Measurements from ENCODE around the gene RNF6. TPM values are rescaled to one million over a fixed set of nuclear protein-coding genes. Genes with fewer than 3 reads are reported as not detected.

RNF6 gene
- total RNA-seq, 1 donor from 2014 or later: 41.4 TPM

DNA sequence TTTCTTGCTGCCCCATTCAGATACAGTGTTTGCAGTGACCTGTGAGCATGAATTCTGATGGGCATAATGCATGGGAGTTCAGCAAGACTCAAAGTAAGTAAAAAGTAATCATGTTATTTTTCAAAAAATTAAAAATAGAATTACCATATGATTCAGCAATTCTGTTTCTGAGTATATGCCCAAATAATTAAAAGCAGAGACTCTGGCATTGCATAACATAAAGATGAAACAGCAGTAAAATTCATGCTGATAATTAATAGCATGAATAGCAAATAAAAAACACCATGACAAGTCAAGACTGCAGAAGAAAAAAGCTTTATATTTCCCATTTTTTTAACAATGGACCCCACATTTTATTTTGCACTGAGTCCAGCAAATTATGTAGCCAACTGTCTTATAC, 21.3 kb downstream of the RNF6 start:
- TF ChIP-seq, protein P1, sequence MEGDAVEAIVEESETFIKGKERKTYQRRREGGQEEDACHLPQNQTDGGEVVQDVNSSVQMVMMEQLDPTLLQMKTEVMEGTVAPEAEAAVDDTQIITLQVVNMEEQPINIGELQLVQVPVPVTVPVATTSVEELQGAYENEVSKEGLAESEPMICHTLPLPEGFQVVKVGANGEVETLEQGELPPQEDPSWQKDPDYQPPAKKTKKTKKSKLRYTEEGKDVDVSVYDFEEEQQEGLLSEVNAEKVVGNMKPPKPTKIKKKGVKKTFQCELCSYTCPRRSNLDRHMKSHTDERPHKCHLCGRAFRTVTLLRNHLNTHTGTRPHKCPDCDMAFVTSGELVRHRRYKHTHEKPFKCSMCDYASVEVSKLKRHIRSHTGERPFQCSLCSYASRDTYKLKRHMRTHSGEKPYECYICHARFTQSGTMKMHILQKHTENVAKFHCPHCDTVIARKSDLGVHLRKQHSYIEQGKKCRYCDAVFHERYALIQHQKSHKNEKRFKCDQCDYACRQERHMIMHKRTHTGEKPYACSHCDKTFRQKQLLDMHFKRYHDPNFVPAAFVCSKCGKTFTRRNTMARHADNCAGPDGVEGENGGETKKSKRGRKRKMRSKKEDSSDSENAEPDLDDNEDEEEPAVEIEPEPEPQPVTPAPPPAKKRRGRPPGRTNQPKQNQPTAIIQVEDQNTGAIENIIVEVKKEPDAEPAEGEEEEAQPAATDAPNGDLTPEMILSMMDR (IDR thresholded peaks at IDR 0.05): no peak
- Mint-ChIP-seq H3K9me3 (ENCODE audit: low read depth) (peaks cover 7% of the 10 kb centered on the region), H3K4me3 (ENCODE audit: unreplicated experiment) (no peak overlapping the region), H3K27ac (ENCODE audit: unreplicated experiment) (no peak overlapping the region), H3K36me3 (ENCODE audit: low read depth) (peaks cover 7% of the 10 kb centered on the region), H3K4me1 (ENCODE audit: low read depth) (peaks cover 16% of the 10 kb centered on the region), H3K27me3 (ENCODE audit: low read depth) (no peaks in the 10 kb centered on the region)
- DNase-seq (ENCODE audit: low spot score): no peak

DNA sequence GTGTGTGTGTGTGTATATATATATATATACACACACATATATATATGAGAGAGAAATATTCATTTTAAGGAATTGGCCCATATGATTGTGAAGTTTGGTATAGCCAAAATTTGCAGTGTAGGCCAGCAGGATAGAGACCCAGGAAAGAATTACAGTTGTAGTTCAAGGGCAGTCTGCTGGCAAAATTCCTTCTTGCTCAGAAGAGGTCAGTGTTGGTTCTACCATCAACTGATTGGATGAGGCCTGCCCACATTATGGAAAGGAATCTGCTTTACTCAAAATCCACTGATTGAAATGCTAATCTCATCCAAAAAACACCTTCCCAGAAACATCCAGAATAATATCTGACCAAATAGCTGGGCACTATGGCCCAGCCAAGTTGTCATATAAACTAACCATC, 24.0 kb downstream of the RNF6 start:
- Mint-ChIP-seq H3K9me3 (ENCODE audit: low read depth) (peaks cover 24% of the 10 kb centered on the region), H3K4me3 (ENCODE audit: unreplicated experiment) (no peak overlapping the region), H3K27ac (ENCODE audit: unreplicated experiment) (no peak overlapping the region), H3K36me3 (ENCODE audit: low read depth) (peaks cover 19% of the 10 kb centered on the region), H3K27me3 (ENCODE audit: low read depth) (no peaks in the 10 kb centered on the region), H3K4me1 (ENCODE audit: low read depth) (peaks cover 14% of the 10 kb centered on the region)
- TF ChIP-seq, protein P1 (IDR thresholded peaks at IDR 0.05): no peak
- no peak for DNase-seq (ENCODE audit: low spot score)

DNA sequence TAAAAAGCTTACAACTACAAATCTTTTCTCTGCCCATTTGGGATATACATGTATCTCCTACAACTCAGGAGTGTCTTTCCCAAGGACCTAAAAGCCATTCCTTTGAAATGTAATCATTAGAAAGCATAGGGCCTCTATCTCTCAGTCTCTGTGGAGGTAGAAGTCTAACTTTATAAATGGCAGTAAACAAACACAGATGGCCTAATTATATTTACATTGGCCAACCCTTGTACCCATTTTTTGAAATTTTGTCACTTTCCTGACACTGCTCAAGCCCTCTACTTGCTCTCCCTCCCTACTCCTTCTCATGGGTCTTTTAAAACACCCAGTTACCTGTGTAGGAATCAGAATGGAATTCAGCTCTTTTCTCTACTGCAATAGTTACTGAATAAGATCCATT, 24.8 kb downstream of the RNF6 start:
- peaks cover 24% of the 10 kb centered on the region for H3K9me3 Mint-ChIP-seq (ENCODE audit: low read depth)
- no peak for DNase-seq (ENCODE audit: low spot score)
- no peak overlapping the region for H3K4me3 Mint-ChIP-seq (ENCODE audit: unreplicated experiment)
- H3K27me3 Mint-ChIP-seq (ENCODE audit: low read depth): no peaks in the 10 kb centered on the region
- no peak overlapping the region for H3K27ac Mint-ChIP-seq (ENCODE audit: unreplicated experiment)
- TF ChIP-seq, protein P1 (IDR thresholded peaks at IDR 0.05): no peak
- peaks cover 19% of the 10 kb centered on the region for H3K36me3 Mint-ChIP-seq (ENCODE audit: low read depth)
- peaks cover 6% of the 10 kb centered on the region for H3K4me1 Mint-ChIP-seq (ENCODE audit: low read depth)

DNA sequence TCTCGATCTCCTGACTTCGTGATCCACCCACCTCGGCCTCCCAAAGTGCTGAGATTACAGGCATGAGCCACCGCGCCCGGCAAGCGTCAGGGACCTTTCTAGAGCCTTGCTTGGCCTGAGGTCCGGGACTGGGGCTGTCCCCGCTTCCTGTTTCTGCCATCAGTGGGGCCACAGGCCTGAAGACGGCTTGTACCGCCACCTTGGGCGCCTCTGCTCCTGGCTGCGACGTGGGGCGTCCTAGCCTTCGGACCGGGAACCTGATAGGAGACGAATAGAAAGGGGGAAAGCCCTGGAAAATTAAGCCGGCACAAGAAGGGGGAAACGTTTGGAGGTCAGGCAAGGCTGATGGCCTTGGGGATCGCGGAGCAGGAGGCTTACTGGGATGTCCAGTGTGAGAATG, 35.1 kb downstream of the RNF6 start:
- peak overlapping the region; percentile 92 for H3K27ac Mint-ChIP-seq (ENCODE audit: unreplicated experiment)
- peaks cover 21% of the 10 kb centered on the region for H3K4me1 Mint-ChIP-seq (ENCODE audit: low read depth)
- H3K4me3 Mint-ChIP-seq (ENCODE audit: unreplicated experiment): peak overlapping the region; percentile 78
- DNase-seq (ENCODE audit: low spot score): no peak
- no peaks in the 10 kb centered on the region for H3K27me3 Mint-ChIP-seq (ENCODE audit: low read depth)
- H3K36me3 Mint-ChIP-seq (ENCODE audit: low read depth): no peaks in the 10 kb centered on the region
- no peaks in the 10 kb centered on the region for H3K9me3 Mint-ChIP-seq (ENCODE audit: low read depth)
- TF ChIP-seq, protein P1 (IDR thresholded peaks at IDR 0.05): no peak

DNA sequence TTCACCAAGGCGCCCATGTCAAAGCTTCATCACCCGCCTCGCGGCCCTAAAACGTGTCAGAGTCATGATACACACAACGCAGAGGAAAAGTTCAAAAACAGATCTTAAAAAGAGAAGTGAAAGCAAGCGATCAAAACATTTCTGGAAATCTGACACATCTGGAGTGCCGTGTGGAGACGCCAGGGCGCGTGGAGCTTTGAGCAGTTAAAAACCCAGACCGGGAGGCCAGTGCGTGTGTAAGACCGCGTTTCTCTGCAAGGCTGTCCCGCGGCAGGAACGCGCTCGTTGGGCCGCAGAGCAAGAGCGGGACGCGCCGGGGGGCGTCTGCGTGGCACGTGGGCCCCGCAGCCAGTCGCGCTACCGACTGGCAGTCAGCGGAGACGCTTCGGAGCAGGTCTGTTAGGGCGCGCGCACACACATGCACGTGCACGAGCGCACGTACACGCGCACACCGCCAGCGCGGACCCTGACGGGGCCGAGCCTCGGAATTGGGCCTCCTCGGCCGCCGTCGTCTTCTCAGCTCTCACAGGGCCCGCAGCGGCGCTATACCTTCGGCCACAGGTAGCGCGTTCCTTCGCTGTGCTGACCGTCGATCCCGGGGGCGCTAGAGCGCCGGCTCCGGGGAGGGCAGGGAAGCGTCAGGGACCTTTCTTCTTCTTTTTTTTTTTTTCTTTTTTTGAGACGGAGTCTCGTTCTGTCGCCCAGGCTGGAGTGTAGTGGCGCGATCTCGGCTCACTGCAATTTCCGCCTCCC, 35.8 kb downstream of the RNF6 start:
- peak overlapping the region; percentile 78 for H3K4me3 Mint-ChIP-seq (ENCODE audit: unreplicated experiment)
- peak; percentile 96 for DNase-seq (ENCODE audit: low spot score)
- TF ChIP-seq, protein P1 (IDR thresholded peaks at IDR 0.05): peak; percentile 73
- no peaks in the 10 kb centered on the region for H3K36me3 Mint-ChIP-seq (ENCODE audit: low read depth)
- no peaks in the 10 kb centered on the region for H3K9me3 Mint-ChIP-seq (ENCODE audit: low read depth)
- peaks cover 21% of the 10 kb centered on the region for H3K4me1 Mint-ChIP-seq (ENCODE audit: low read depth)
- H3K27ac Mint-ChIP-seq (ENCODE audit: unreplicated experiment): peak overlapping the region; percentile 92
- no peaks in the 10 kb centered on the region for H3K27me3 Mint-ChIP-seq (ENCODE audit: low read depth)

Measured in chondrocyte (in vitro differentiated cells).